ENCODE data around the gene TMEM255B. TPM values are rescaled to one million over a fixed set of nuclear protein-coding genes. Genes with fewer than 3 reads are reported as not detected.
"Not testable (repeated sequence)": the region's sequence is repeated elsewhere in the genome, so short reads cannot be mapped to it uniquely, and the experiment has no call there.

Gene TMEM255B
- total RNA-seq, 1 donor from 2014 or later, result 0.26 TPM

DNA sequence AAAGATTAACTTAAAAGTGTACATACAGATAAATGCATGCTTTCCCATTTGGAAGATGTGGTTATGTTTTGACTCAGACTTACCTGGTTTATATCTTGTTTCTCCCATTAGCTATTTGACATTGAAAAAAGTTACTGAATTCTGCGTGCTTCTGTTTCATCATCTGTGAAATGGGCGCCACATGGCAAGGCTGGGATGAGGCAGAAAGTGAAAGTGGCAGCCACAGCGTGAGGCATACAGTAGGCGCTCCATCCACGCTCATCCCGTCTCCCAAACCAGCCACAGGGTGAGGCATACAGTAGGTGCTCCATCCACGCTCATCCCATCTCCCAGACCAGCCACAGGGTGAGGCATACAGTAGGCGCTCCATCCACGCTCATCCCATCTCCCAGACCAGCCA is 14.0 kb upstream of the TMEM255B start:
- Histone ChIP-seq H3K9ac (no peak overlapping the region), H3K27ac (no peak overlapping the region), H3K9me3 (ENCODE audit: low read depth) (no peaks in the 10 kb centered on the region), H3K4me3 (no peak overlapping the region), H3K79me2 (ENCODE audit: low read depth) (no peaks in the 10 kb centered on the region), H2AFZ (replicated peaks) (no peak overlapping the region), H3F3A (ENCODE audit: low read depth) (peaks cover 10% of the 10 kb centered on the region), H3K4me2 (no peak overlapping the region), H3K27me3 (no peaks in the 10 kb centered on the region), H4K20me1 (ENCODE audit: low read depth) (no peaks in the 10 kb centered on the region), H3K36me3 (no peaks in the 10 kb centered on the region), H3K4me1 (peaks cover 3% of the 10 kb centered on the region)
- H3K36me3 Mint-ChIP-seq, result no peaks in the 10 kb centered on the region
- peak overlapping the region; percentile 31 for H3K27ac Mint-ChIP-seq
- no peak overlapping the region for H3K4me3 Mint-ChIP-seq
- no peak for DNase-seq (ENCODE audit: low spot score)
- H3K4me1 Mint-ChIP-seq, result peaks cover 21% of the 10 kb centered on the region
- H3K9me3 Mint-ChIP-seq, result peaks cover 2% of the 10 kb centered on the region
- H3K27me3 Mint-ChIP-seq (ENCODE audit: insufficient read depth, low read depth), result peaks cover 13% of the 10 kb centered on the region
- TF ChIP-seq EZH2 (IDR thresholded peaks at IDR 0.05) (no peak), EZH2phosphoT487 (IDR thresholded peaks at IDR 0.05) (no peak)
- TF ChIP-seq, protein P1, sequence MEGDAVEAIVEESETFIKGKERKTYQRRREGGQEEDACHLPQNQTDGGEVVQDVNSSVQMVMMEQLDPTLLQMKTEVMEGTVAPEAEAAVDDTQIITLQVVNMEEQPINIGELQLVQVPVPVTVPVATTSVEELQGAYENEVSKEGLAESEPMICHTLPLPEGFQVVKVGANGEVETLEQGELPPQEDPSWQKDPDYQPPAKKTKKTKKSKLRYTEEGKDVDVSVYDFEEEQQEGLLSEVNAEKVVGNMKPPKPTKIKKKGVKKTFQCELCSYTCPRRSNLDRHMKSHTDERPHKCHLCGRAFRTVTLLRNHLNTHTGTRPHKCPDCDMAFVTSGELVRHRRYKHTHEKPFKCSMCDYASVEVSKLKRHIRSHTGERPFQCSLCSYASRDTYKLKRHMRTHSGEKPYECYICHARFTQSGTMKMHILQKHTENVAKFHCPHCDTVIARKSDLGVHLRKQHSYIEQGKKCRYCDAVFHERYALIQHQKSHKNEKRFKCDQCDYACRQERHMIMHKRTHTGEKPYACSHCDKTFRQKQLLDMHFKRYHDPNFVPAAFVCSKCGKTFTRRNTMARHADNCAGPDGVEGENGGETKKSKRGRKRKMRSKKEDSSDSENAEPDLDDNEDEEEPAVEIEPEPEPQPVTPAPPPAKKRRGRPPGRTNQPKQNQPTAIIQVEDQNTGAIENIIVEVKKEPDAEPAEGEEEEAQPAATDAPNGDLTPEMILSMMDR (IDR thresholded peaks at IDR 0.05), result no peak

DNA sequence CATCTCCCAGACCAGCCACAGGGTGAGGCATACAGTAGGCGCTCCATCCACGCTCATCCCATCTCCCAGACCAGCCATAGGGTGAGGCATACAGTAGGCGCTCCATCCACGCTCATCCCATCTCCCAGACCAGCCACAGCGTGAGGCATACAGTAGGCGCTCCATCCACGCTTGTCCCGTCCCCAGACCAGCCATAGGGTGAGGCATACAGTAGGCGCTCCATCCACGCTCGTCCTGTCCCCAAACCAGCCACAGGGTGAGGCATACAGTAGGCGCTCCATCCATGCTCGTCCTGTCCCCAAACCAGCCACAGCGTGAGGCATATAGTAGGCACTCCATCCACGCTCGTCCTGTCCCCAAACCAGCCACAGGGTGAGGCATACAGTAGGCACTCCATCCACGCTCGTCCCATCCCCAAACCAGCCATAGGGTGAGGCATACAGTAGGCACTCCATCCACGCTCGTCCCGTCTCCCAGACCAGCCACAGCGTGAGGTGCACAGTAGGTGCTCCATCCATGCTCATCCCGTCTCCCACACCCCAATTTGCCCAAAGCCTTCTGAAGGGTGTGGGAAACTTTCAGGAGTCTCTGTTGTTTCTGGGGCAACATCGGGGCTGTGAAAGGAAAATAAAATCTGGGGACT is 13.4 kb upstream of the TMEM255B start:
- H3K4me2 ChIP-seq; DNase-seq (ENCODE audit: low spot score); H3K79me2 ChIP-seq (ENCODE audit: low read depth); H3K4me1 ChIP-seq; H3K36me3 Mint-ChIP-seq; H3K9me3 Mint-ChIP-seq; H3K9ac ChIP-seq; H3K4me3 ChIP-seq; H3K27ac ChIP-seq; H3K27me3 ChIP-seq; H3K9me3 ChIP-seq (ENCODE audit: low read depth); H4K20me1 ChIP-seq (ENCODE audit: low read depth); H2AFZ ChIP-seq (replicated peaks); H3K36me3 ChIP-seq: not testable (repeated sequence)
- peak overlapping the region; percentile 42 for H3K27ac Mint-ChIP-seq
- H3K4me3 Mint-ChIP-seq, result peak overlapping the region; percentile 17
- H3K27me3 Mint-ChIP-seq (ENCODE audit: insufficient read depth, low read depth), result peaks cover 17% of the 10 kb centered on the region
- H3K4me1 Mint-ChIP-seq, result peaks cover 23% of the 10 kb centered on the region
- peaks cover 11% of the 10 kb centered on the region for H3F3A ChIP-seq (ENCODE audit: low read depth)

DNA sequence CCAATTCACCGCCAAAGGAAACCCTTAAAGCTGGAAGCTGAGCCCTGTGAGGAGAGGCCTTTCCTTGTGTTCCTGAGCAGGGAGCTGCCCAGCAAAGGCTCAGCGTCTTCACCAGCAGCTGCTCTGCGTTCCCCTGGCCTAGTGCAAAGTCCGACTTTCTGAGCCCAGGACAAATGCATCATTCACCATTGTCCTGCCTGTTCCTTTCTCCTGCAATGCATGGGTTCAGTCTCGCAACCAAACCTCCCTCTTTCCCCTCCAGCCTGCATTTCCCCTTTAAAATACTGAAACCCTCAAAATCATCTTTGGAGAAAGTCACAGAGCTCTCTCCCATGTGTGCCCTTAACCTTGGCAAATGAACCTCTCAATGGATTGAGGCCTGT is 12.9 kb upstream of the TMEM255B start:
- H3K27me3 Mint-ChIP-seq (ENCODE audit: insufficient read depth, low read depth), result peaks cover 22% of the 10 kb centered on the region
- H3K79me2 ChIP-seq (ENCODE audit: low read depth), result no peaks in the 10 kb centered on the region
- no peak for DNase-seq (ENCODE audit: low spot score)
- TF ChIP-seq EZH2phosphoT487 (IDR thresholded peaks at IDR 0.05), result no peak
- no peak for TF ChIP-seq EZH2 (IDR thresholded peaks at IDR 0.05)
- TF ChIP-seq, protein P1 (IDR thresholded peaks at IDR 0.05), result no peak
- peaks cover 3% of the 10 kb centered on the region for H3K4me1 ChIP-seq
- no peaks in the 10 kb centered on the region for H3K9me3 ChIP-seq (ENCODE audit: low read depth)
- H3K9ac ChIP-seq, result no peak overlapping the region
- H3K4me3 Mint-ChIP-seq, result no peak overlapping the region
- H3K4me2 ChIP-seq, result no peak overlapping the region
- peaks cover 16% of the 10 kb centered on the region for H3F3A ChIP-seq (ENCODE audit: low read depth)
- peak overlapping the region; percentile 2 for H3K27ac Mint-ChIP-seq
- no peaks in the 10 kb centered on the region for H3K36me3 ChIP-seq
- H3K36me3 Mint-ChIP-seq, result peaks cover 7% of the 10 kb centered on the region
- H3K27me3 ChIP-seq, result no peaks in the 10 kb centered on the region
- H4K20me1 ChIP-seq (ENCODE audit: low read depth), result no peaks in the 10 kb centered on the region
- H3K9me3 Mint-ChIP-seq, result peaks cover 12% of the 10 kb centered on the region
- no peak overlapping the region for H3K27ac ChIP-seq
- no peak overlapping the region for H2AFZ ChIP-seq (replicated peaks)
- peaks cover 25% of the 10 kb centered on the region for H3K4me1 Mint-ChIP-seq
- no peak overlapping the region for H3K4me3 ChIP-seq

DNA sequence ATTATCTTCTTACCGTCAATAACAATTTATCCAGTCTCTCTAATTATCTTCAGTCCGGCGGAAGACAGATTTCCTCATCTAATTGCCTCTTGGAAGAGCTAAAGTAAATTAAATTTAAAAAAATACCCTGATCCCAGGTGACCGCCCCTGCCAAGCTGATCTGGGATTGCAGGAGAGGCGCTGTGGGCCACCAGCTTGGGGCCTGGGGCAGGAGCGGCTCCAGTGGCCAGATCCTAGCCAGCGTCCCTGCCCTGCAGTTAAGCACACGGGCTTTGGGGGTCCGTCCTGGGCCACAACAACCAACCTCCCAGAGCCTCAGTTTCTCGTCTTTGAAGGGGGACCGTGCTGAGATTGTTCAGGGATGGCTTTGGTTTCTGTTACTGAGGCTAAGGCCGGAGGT is 12.4 kb upstream of the TMEM255B start:
- TF ChIP-seq EZH2 (IDR thresholded peaks at IDR 0.05) (no peak), EZH2phosphoT487 (IDR thresholded peaks at IDR 0.05) (no peak)
- TF ChIP-seq, protein P1 (IDR thresholded peaks at IDR 0.05), result no peak
- Histone ChIP-seq H3F3A (ENCODE audit: low read depth) (peaks cover 17% of the 10 kb centered on the region), H3K9me3 (ENCODE audit: low read depth) (no peaks in the 10 kb centered on the region), H3K27me3 (no peaks in the 10 kb centered on the region), H2AFZ (replicated peaks) (no peak overlapping the region), H3K4me2 (no peak overlapping the region), H4K20me1 (ENCODE audit: low read depth) (no peaks in the 10 kb centered on the region), H3K27ac (no peak overlapping the region), H3K36me3 (no peaks in the 10 kb centered on the region), H3K4me1 (peaks cover 2% of the 10 kb centered on the region), H3K79me2 (ENCODE audit: low read depth) (no peaks in the 10 kb centered on the region), H3K4me3 (no peak overlapping the region), H3K9ac (no peak overlapping the region)
- H3K9me3 Mint-ChIP-seq, result peaks cover 14% of the 10 kb centered on the region
- H3K4me1 Mint-ChIP-seq, result peaks cover 20% of the 10 kb centered on the region
- no peak for DNase-seq (ENCODE audit: low spot score)
- peaks cover 7% of the 10 kb centered on the region for H3K36me3 Mint-ChIP-seq
- peak overlapping the region; percentile 2 for H3K27ac Mint-ChIP-seq
- peaks cover 23% of the 10 kb centered on the region for H3K27me3 Mint-ChIP-seq (ENCODE audit: insufficient read depth, low read depth)
- no peak overlapping the region for H3K4me3 Mint-ChIP-seq

Data from neural progenitor cell (in vitro differentiated cells).